Activated CD4-positive, alpha-beta T cell treated with anti-CD3 and anti-CD28 coated beads, Interleukin-2, amount 10 ng/mL, durations not matched to agents 7 days and 5 days (primary cell): ENCODE measurements around the gene NDUFS8. TPM values are rescaled to one million over a fixed set of nuclear protein-coding genes. Genes with fewer than 3 reads are reported as not detected.

Experiments
- CTCF ChIA-PET: fragments of 350-600 bp; sonication (Branson Sonifier 250); formaldehyde crosslinking; loops from one replicate; lab custom pipeline; 2021; ENCODE audit warnings: antibody characterized with exemption; lab: Charles Lee
- POLR2A ChIA-PET: fragments of 350-600 bp; sonication (Branson Sonifier 250); formaldehyde crosslinking; loops from one replicate; lab custom pipeline; 2021; ENCODE audit warnings: antibody characterized with exemption; lab: Charles Lee
- DNase-seq: peaks from one replicate; pipeline ENCODE4 v3.0.0-alpha.2; 2020
- H3K27ac Mint-ChIP-seq: one replicate; pipeline ENCODE4 v1.8.0; 2021; ENCODE audit warnings: mild to moderate bottlenecking, moderate library complexity, mixed read lengths
- H3K27me3 Mint-ChIP-seq: one replicate; pipeline ENCODE4 v1.8.0; 2021; ENCODE audit warnings: mixed read lengths
- H3K36me3 Mint-ChIP-seq: one replicate; pipeline ENCODE4 v1.8.0; 2021; ENCODE audit warnings: low read depth, mixed read lengths
- H3K4me1 Mint-ChIP-seq: one replicate; pipeline ENCODE4 v1.8.0; 2021; ENCODE audit warnings: mixed read lengths
- H3K4me3 Mint-ChIP-seq: one replicate; pipeline ENCODE4 v1.8.0; 2021; ENCODE audit warnings: mild to moderate bottlenecking, moderate library complexity, mixed read lengths
- H3K9me3 Mint-ChIP-seq: one replicate; pipeline ENCODE4 v1.8.0; 2021; ENCODE audit warnings: mixed read lengths
- total RNA-seq, 2 experiments: library from RNA; stranded (reverse); gene quantifications; one replicate each; pipeline ENCODE4 v1.2.3, GENCODE V29; 2021

NDUFS8 gene
- total RNA-seq, 2 experiments from 2014 or later, result 116 to 138 TPM

- CTCF ChIA-PET, result interaction anchor here (0.6 kb wide), 1 partner anchor 151 kb away, joined by 3 read pairs; no protein-coding TSS in a partner anchor
- Mint-ChIP-seq H3K36me3 (no peaks in the 10 kb centered on the region), H3K4me1 (no peaks in the 10 kb centered on the region)
These were observed 15.5 kb upstream of the NDUFS8 start for GRCh38 chr11:68014947-68015447.

DNA sequence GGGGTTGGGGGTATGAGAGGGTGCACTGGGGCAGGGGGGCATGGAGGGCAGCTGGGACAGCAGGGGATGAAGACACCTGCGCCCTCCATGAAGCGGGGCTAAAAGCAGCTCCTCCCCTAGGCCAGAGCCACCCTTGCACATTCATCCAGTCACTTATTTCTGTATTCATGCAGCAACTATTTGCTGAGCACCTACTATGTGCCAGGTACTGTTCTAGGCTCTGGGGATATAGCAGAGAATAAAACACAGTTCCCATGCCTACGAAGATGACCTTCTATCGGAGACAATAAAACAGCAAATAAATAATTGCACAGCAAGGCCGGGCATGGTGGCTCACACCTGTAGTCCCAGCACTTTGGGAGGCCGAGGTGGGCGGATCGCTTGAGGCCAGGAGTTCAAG is 15.0 kb upstream of the NDUFS8 start:
- H3K4me3 Mint-ChIP-seq, result no peak overlapping the region
- CTCF ChIA-PET, result interaction anchor here (0.6 kb wide), 1 partner anchor 150 kb away, joined by 3 read pairs; no protein-coding TSS in a partner anchor
- H3K27ac Mint-ChIP-seq, result no peak overlapping the region
- no peaks in the 10 kb centered on the region for H3K9me3 Mint-ChIP-seq
- no peaks in the 10 kb centered on the region for H3K27me3 Mint-ChIP-seq
- no peak for DNase-seq
- H3K4me1 Mint-ChIP-seq, result no peaks in the 10 kb centered on the region
- no peaks in the 10 kb centered on the region for H3K36me3 Mint-ChIP-seq
- POLR2A ChIA-PET, result no interaction called here

More at GRCh38 chr11:68014947-68015447, 15.5 kb upstream of the NDUFS8 start:
- Mint-ChIP-seq H3K4me3 (no peak overlapping the region), H3K27ac (no peak overlapping the region), H3K27me3 (no peaks in the 10 kb centered on the region), H3K9me3 (no peaks in the 10 kb centered on the region)
- POLR2A ChIA-PET, result no interaction called here
- DNase-seq, result no peak

- H3K27me3 Mint-ChIP-seq, result no peaks in the 10 kb centered on the region
- H3K4me3 Mint-ChIP-seq, result no peak overlapping the region
- ChIA-PET POLR2A (no interaction called here), CTCF (no interaction called here)
- no peaks in the 10 kb centered on the region for H3K9me3 Mint-ChIP-seq
- no peak overlapping the region for H3K27ac Mint-ChIP-seq
- no peak for DNase-seq
- H3K36me3 Mint-ChIP-seq, result no peaks in the 10 kb centered on the region
- no peaks in the 10 kb centered on the region for H3K4me1 Mint-ChIP-seq
These were observed 14.1 kb upstream of the NDUFS8 start for GRCh38 chr11:68016161-68016903.

- Mint-ChIP-seq H3K4me1 (no peaks in the 10 kb centered on the region), H3K27ac (no peak overlapping the region), H3K4me3 (no peak overlapping the region), H3K27me3 (no peaks in the 10 kb centered on the region), H3K36me3 (no peaks in the 10 kb centered on the region), H3K9me3 (no peaks in the 10 kb centered on the region)
- ChIA-PET CTCF (no interaction called here), POLR2A (no interaction called here)
- no peak for DNase-seq
These were observed 13.3 kb upstream of the NDUFS8 start for GRCh38 chr11:68016904-68017817.

DNA sequence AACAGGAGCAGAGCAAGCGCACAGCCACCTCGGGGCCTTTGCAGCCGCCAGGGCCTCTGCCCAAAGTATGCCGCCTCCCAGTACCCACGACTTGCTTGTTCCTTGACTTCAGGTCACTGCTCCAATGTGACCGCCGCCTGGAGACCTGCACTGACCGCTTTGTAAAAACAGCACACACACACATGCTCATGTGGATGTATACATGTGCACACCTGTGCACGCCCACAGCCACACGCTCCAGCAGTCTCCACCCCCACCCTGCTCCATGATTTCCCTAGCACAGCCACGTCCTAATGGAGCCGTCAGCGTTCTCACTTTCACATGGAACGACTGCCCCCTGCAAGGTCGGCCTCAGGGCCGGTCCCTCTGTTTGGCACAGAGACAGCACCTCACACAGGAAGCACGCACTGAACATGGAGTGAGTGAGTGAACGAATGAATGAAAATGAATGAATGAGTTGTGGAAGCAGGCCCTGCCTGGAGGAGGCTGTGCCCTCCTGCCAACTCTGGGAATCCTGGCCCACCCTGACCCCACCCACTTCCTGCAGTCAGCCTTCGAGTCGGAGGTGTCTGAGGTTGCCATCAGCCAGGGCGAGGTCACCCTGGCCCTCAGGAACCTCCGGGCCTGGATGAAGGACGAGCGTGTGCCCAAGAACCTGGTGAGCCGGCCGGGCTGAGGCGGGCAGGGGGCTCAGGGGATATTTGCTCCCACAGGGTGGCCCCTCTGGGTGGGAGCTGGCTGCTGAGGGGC is 12.3 kb upstream of the NDUFS8 start:
- POLR2A ChIA-PET, result no interaction called here

GRCh38 chr11:68018730-68019190 is 11.7 kb upstream of the NDUFS8 start:
- Mint-ChIP-seq H3K9me3 (no peaks in the 10 kb centered on the region), H3K4me3 (no peak overlapping the region), H3K27me3 (no peaks in the 10 kb centered on the region), H3K4me1 (no peaks in the 10 kb centered on the region), H3K36me3 (no peaks in the 10 kb centered on the region), H3K27ac (no peak overlapping the region)
- ChIA-PET POLR2A (no interaction called here), CTCF (interaction anchor here (1.4 kb wide), 1 partner anchor 21 kb away, joined by 3 read pairs; the partner anchor contains the start of gene TCIRG1)
- DNase-seq, result no peak

More for the DNA sequence above, 12.3 kb upstream of the NDUFS8 start:
- Mint-ChIP-seq H3K4me1 (no peaks in the 10 kb centered on the region), H3K4me3 (no peak overlapping the region), H3K27me3 (no peaks in the 10 kb centered on the region), H3K9me3 (no peaks in the 10 kb centered on the region), H3K27ac (no peak overlapping the region), H3K36me3 (no peaks in the 10 kb centered on the region)
- CTCF ChIA-PET, result no interaction called here
- no peak for DNase-seq

DNA sequence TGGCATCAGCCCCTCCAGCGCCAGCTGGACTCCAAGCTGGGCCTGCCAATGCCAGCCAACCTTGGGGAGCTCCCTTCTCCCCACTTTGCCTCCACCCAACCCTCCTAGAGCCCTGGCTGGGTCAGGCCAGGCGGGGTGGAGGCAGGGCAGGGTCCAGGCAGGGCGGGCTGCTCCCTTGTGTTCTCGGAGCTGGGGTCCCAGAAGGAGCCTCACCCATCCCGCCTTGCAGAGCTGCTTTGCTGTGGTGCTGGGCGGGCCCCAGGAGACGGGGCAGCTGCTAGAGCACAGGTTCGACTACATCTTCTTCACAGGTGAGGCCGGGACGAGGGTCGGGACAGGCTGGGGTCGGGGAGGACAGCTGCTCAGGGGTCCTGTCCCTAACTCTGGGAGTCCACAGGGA is 11.0 kb upstream of the NDUFS8 start:
- CTCF ChIA-PET, result interaction anchor here (1.4 kb wide), 1 partner anchor 20 kb away, joined by 3 read pairs; the partner anchor contains the start of gene TCIRG1
- no peak overlapping the region for H3K27ac Mint-ChIP-seq

GRCh38 chr11:68020575-68020974 is 9.9 kb upstream of the NDUFS8 start:
- no peaks in the 10 kb centered on the region for H3K27me3 Mint-ChIP-seq
- H3K4me3 Mint-ChIP-seq, result no peak overlapping the region
- H3K4me1 Mint-ChIP-seq, result no peaks in the 10 kb centered on the region
- no peaks in the 10 kb centered on the region for H3K9me3 Mint-ChIP-seq
- no peak for DNase-seq
- CTCF ChIA-PET, result no interaction called here
- no peak overlapping the region for H3K27ac Mint-ChIP-seq
- POLR2A ChIA-PET, result no interaction called here
- H3K36me3 Mint-ChIP-seq, result no peaks in the 10 kb centered on the region

More for the DNA sequence above, 11.0 kb upstream of the NDUFS8 start:
- H3K4me3 Mint-ChIP-seq, result no peak overlapping the region
- H3K4me1 Mint-ChIP-seq, result no peaks in the 10 kb centered on the region
- H3K36me3 Mint-ChIP-seq, result no peaks in the 10 kb centered on the region
- no peaks in the 10 kb centered on the region for H3K27me3 Mint-ChIP-seq
- no peak for DNase-seq
- POLR2A ChIA-PET, result no interaction called here
- H3K9me3 Mint-ChIP-seq, result no peaks in the 10 kb centered on the region

DNA sequence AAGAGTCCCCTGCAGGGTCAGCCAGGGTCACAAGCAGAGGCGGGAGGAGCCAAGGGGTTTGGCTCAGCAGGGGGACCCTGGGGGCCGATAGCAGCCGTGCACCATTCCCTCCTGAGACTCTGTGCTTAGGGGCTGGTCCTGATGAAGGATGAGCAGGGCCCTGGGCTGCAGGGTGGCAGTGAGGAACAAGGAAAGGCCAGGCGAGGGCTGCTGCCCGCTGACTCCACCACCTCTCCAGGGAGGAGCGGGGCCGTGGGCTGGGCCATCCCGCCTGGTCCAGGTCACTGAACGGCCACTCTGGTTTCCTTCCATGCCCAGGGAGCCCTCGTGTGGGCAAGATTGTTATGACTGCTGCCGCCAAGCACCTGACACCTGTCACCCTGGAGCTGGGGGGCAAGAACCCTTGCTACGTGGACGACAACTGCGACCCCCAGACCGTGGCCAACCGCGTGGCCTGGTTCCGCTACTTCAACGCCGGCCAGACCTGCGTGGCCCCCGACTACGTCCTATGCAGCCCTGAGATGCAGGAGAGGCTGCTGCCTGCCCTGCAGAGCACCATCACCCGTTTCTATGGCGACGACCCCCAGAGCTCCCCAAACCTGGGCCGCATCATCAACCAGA is 9.2 kb upstream of the NDUFS8 start:
- DNase-seq, result no peak
- Mint-ChIP-seq H3K27me3 (no peaks in the 10 kb centered on the region), H3K4me3 (no peak overlapping the region), H3K9me3 (no peaks in the 10 kb centered on the region), H3K4me1 (no peaks in the 10 kb centered on the region), H3K27ac (no peak overlapping the region), H3K36me3 (no peaks in the 10 kb centered on the region)
- POLR2A ChIA-PET, result no interaction called here
- CTCF ChIA-PET, result interaction anchor here (0.8 to 1.3 kb wide), 3 partner anchors 10 to 19 kb away, joined by 3 read pairs; no protein-coding TSS in a partner anchor

DNA sequence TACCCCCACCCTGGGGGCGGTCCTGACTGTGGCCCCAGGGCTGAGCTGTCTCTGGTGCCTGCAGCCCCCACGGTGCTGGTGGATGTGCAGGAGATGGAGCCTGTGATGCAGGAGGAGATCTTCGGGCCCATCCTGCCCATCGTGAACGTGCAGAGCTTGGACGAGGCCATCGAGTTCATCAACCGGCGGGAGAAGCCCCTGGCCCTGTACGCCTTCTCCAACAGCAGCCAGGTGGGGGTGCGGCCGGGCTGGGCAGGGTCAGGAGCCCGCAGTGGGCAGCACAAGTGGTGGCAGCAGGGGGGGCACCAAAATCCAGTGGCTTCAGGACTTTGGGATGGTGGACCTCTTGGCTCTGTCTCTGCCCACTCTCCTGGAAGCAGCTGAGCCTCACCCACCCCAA is 8.0 kb upstream of the NDUFS8 start:
- no peak for DNase-seq
- H3K36me3 Mint-ChIP-seq, result no peaks in the 10 kb centered on the region
- H3K4me3 Mint-ChIP-seq, result no peak overlapping the region
- CTCF ChIA-PET, result interaction anchor here (0.8 to 0.9 kb wide), 2 partner anchors 12 to 18 kb away, joined by 3 read pairs; no protein-coding TSS in a partner anchor
- POLR2A ChIA-PET, result no interaction called here
- no peak overlapping the region for H3K27ac Mint-ChIP-seq
- H3K4me1 Mint-ChIP-seq, result no peaks in the 10 kb centered on the region
- H3K27me3 Mint-ChIP-seq, result no peaks in the 10 kb centered on the region
- no peaks in the 10 kb centered on the region for H3K9me3 Mint-ChIP-seq

- H3K27ac Mint-ChIP-seq, result no peak overlapping the region
- no peaks in the 10 kb centered on the region for H3K9me3 Mint-ChIP-seq
- POLR2A ChIA-PET, result no interaction called here
- CTCF ChIA-PET, result interaction anchor here (0.7 kb wide), 1 partner anchor 35 kb away, joined by 3 read pairs; no protein-coding TSS in a partner anchor
- no peak overlapping the region for H3K4me3 Mint-ChIP-seq
- no peaks in the 10 kb centered on the region for H3K27me3 Mint-ChIP-seq
- DNase-seq, result no peak
- peaks cover 8% of the 10 kb centered on the region for H3K4me1 Mint-ChIP-seq
- no peaks in the 10 kb centered on the region for H3K36me3 Mint-ChIP-seq
These were observed 6.0 kb upstream of the NDUFS8 start for GRCh38 chr11:68024508-68024907.

- no peak for DNase-seq
- Mint-ChIP-seq H3K4me3 (no peak overlapping the region), H3K36me3 (no peaks in the 10 kb centered on the region), H3K4me1 (peaks cover 10% of the 10 kb centered on the region), H3K27ac (no peak overlapping the region), H3K9me3 (no peaks in the 10 kb centered on the region), H3K27me3 (no peaks in the 10 kb centered on the region)
- POLR2A ChIA-PET, result no interaction called here
- CTCF ChIA-PET, result no interaction called here
These were observed 5.4 kb upstream of the NDUFS8 start for GRCh38 chr11:68025047-68025446.
